GM18870 (cell line): ENCODE results near the gene CYB5R4.
A peak's percentile ranks its signal among the peaks of the same experiment; 100 is the strongest.

Experiments
- ATAC-seq: cut with Tn5 transposase; IDR thresholded peaks from one replicate; pipeline ENCODE4 v1.9.1; 2021; ENCODE audit warnings: moderate library complexity; ENCODE audit not compliant: unreplicated experiment

CYB5R4 gene

GRCh38 chr6:83859410-83860358, at the start of gene CYB5R4:
Gene CYB5R4, plus strand, starts transcription at chr6:83859689. Its CDS starts 94 bp downstream, at chr6:83859783.
- ATAC-seq, result peak; percentile 87

- no peak for ATAC-seq
Observed at GRCh38 chr6:83812595-83812994, 46.9 kb upstream of the CYB5R4 start.

DNA sequence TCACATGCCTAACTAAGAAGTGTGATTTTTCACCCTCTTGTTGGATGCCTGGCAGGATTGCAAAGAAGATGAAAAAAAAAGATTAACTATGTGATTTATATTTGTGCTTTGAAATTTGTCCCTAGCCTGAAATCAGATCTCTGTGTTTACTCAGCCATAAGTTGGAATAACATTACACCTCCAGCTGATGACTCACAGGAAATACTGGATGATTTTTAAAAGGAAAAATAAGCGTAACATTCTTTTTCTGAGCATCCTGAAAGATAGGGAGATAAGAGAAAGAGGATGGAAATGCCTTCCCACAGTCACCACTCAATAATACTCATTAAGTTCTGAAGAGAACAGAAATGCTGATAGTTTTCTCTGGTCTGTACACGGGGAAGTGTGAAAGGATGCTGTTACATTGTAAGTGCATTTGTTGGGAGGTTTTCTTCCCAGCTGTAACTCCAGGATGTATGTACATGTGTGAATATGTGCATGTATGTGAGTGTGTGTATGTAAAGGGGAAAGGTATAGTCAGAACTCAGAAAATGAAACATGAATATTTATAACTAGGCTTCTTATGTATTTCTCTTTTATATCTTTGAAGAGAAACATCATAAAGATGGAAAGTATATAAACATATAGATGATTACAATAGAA, 43.7 kb upstream of the CYB5R4 start:
- no peak for ATAC-seq

DNA sequence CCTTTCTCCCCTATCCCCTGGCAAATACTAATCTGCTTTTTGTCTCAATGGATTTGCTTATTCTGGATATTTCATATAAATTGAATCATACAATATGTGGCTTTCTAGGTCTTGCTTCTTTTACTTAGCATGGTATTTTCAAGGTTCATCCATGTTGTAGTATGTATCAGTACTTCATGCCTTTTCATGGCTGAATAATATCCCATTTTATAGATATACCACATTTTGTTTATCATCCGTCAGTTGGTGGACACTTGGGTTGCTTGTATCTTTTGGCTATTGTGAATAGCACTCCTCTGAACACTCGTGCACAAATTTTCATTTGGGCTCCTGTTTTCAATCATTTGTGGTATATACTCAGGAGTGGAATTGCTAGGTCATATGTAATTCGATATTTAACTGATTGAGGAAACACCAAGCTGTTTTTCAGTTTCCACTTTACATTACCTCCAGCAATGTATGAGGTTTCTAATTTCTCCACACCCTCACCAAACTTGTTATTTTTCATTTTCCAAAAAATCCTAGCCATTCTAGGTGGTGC, 36.8 kb upstream of the CYB5R4 start:
- ATAC-seq, result no peak

DNA sequence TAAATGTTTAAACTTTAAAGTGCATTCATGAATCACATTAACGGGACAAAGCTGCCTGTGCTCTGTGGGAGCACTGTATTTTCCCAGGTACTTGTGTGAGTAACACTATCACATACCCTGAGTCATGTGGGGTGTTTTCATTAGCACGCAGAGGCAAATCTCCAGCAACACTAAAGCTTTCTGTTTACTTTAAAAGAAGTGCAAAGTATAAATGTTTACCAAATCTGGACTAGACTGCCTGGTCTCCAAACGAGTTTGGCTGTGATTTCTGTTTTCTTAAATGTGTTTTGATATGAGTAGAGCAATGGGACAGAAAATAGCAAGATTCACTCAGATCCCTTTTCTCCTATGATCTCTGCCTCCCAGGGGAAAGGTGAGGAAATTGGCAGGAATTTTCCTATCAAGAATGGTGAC, 35.1 kb upstream of the CYB5R4 start:
- ATAC-seq, result no peak

- ATAC-seq, result no peak
Observed at GRCh38 chr6:83824831-83825230, 34.7 kb upstream of the CYB5R4 start.

GRCh38 chr6:83827050-83827449, 32.4 kb upstream of the CYB5R4 start:
- ATAC-seq, result no peak

DNA sequence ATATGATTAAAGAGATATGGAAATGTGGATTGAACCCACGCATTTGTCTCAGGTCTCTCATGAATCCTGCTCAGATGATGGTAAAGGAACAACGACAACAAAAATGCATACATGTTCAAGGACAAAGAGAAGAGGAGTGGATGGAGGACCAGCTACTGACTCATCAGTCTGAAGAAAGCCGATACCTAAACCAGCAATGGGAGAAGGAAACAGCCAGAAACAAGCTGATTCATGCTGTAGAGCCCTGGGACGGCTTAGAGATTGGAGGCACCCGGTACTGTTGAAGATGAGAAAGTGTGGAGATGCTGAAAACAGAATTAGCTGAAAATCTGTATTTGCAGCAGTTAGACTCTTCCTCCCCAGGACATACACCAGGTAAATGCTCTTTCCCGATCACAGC, 20.8 kb upstream of the CYB5R4 start:
- no peak for ATAC-seq

GRCh38 chr6:83844170-83844569, 15.3 kb upstream of the CYB5R4 start:
- ATAC-seq, result no peak

DNA sequence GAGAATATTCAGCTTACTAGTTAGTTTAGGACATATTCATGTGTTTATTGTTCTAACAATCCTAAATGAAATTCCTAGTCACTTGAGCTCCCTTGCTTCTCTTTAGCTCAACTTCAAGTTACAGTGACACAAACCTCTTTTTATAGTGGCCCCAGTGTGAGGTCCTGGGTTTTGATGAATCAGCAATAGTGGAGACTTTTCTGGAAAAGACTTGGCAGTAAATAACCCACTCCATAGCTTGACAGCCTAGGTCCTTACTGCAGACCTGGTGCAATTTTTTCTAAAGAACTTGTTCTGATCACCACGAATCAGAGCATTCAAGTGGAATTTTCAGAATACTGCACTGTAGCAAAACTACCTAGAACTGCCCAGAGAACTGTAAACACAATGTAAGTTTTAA, 13.2 kb upstream of the CYB5R4 start:
- no peak for ATAC-seq

GRCh38 chr6:83847179-83847578, 12.3 kb upstream of the CYB5R4 start:
- peak; percentile 100 for ATAC-seq

- no peak for ATAC-seq
Observed at GRCh38 chr6:83849127-83849526, 10.4 kb upstream of the CYB5R4 start.

DNA sequence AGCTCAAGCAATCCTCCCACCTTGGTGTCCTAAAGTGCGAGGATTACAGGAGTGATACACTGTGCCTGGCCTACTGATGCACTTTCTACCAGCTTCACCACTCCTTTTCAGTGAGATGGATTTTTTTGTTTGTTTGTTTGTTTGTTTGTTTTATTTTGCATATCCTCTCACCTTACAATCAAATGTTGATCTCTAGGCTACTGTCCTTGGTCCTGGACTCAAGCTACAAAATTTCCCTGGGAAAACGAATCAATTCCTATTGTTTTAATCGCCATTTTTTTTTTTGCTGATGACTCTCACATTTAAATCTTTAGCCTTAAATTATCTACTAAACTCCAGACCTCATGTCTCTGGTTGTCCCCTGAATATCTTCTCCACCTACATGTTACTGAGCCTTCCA, 9.9 kb upstream of the CYB5R4 start:
- ATAC-seq, result no peak

GRCh38 chr6:83852528-83853177, 6.8 kb upstream of the CYB5R4 start:
- no peak for ATAC-seq

DNA sequence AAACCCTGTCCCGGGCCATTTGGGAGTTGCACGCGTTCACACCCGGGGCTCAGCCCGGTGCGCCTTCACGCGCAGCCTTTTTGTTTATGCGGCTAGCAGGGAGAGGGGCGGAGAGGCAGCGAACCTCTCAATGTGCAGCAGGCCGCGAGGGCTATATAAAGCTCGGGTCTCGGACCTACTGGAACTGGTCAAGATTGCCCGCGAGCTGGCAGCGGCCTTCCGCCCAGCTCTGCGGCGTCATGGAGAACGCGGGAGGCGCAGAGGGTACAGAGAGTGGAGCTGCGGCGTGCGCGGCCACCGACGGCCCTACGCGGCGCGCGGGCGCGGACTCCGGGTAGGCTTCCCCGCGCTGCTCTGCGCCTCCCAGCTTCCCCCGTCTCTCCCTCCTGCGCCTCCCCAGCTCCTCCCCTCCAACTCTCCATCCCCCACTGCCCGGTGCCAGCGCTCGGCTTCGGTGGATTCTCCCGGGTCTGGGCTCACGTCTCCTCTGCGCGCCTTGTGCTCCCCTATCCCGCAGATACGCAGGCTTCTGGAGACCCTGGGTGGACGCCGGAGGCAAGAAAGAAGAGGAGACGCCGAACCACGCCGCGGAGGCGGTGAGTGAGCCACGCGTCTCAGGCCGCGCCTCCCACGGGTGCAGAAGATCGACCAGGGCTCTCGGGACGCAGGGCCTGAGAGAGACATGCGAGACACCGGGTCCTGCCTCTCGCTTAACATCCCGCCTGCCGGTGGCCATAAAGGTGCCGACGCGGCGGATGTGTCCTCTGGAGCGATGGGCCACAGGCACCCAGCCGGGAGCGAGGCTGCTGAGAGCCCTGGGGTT, 6.1 kb upstream of the CYB5R4 start, which contains the start of gene RIPPLY2:
Gene RIPPLY2, plus strand, starts transcription at position 183 of the 823 bp plus-strand sequence. Its CDS starts 57 bp downstream, at position 240.
- ATAC-seq, result no peak

GRCh38 chr6:83854001-83854501, 5.4 kb upstream of the CYB5R4 start:
- ATAC-seq, result no peak

DNA sequence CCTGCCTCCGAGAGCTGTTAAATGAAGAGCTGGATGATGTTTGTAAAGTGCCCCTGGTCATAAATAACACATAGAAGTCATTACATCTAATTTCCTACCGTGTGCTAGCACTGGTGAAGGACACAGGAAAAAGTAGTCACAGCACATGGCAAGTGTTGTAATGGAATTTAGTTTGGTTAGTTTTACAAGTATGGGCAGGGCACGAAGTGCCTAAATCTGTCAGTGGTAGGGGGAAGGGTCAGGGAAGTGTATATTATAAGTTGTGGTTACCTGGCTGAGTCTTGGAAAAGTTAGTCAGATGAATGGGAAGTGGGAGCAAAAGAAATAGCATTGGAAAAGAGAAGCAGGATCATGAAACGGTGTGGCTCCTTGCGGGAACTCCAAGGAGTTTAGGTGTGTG, 4.7 kb upstream of the CYB5R4 start:
- ATAC-seq, result no peak

DNA sequence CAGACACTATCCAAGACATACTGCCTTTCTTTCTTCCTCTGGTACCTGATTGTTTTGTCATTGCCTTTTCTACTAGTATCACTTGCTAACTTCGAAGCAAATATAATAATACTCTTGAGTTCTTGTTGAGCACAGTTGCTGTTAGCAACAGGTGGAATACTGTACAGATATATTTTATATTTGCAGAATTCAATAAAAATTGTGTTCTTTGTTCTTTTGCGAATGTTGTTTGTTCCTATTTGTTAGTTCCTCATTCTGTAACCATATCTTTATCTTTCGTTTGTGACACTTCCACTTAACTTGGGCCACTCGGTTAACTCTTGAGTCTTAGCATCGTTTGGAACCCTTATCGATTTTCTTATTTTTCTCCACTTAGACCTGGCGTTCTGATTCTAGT, 868 bp downstream of the CYB5R4 start:
- no peak for ATAC-seq

GRCh38 chr6:83860782-83861495, 1.4 kb downstream of the CYB5R4 start:
- ATAC-seq, result no peak
